ENCODE measurements around the gene ABCD1. TPM values are rescaled to one million over a fixed set of nuclear protein-coding genes. Genes with fewer than 3 reads are reported as not detected.

The ABCD1 gene
- total and polyA plus RNA-seq, 4 donors = 5.7 to 19.7 (median 10.3) TPM

- H3K27ac ChIP-seq (ENCODE audit: low read depth in 1 of 2, low read length in 1 of 2) = no peak overlapping the region
- no peak for ATAC-seq (ENCODE audit: insufficient read depth, low FRiP score)
- H3K27me3 ChIP-seq (ENCODE audit: control insufficient read depth in 3 of 3, insufficient read depth in 3 of 3, low read length in 2 of 3) = no peaks in the 10 kb centered on the region
- H3K36me3 ChIP-seq (ENCODE audit: control insufficient read depth in 4 of 4, insufficient read depth in 4 of 4, low read length in 4 of 4) = peaks cover 0 to 8% (median 1%) of the 10 kb centered on the region in 4 donors
- no peak for DNase-seq
- H3K4me1 ChIP-seq (ENCODE audit: control insufficient read depth in 5 of 5, insufficient read depth in 5 of 5, low read length in 5 of 5) = peaks cover 0 to 14% (median 8%) of the 10 kb centered on the region in 5 donors
- 87 to 93% methylated on average over 6 of the region's 6 CpGs for WGBS, 2 donors
- no peak for TF ChIP-seq CTCF (IDR thresholded peaks at IDR 0.05; ENCODE audit: control extremely low read depth, extremely low read depth)
- H3K9me3 ChIP-seq (ENCODE audit: control insufficient read depth in 4 of 4, insufficient read depth in 3 of 4, low read length in 3 of 4) = peaks cover 0 to 34% (median 0%) of the 10 kb centered on the region in 4 donors
- H3K4me3 ChIP-seq = no peak overlapping the region
- H3K9ac ChIP-seq (ENCODE audit: insufficient read depth in 1 of 2, low read length in 2 of 2) = no peak overlapping the region
Measured at GRCh38 chrX:153792368-153792767, 67.7 kb downstream of the ABCD1 start.

- Histone ChIP-seq H3K27me3 (ENCODE audit: control insufficient read depth in 3 of 3, insufficient read depth in 3 of 3, low read length in 2 of 3) (no peaks in the 10 kb centered on the region), H3K36me3 (ENCODE audit: control insufficient read depth in 4 of 4, insufficient read depth in 4 of 4, low read length in 4 of 4) (peaks cover 0 to 7% (median 1%) of the 10 kb centered on the region in 4 donors), H3K4me3 (peak overlapping the region; percentile 63), H3K9me3 (ENCODE audit: control insufficient read depth in 4 of 4, insufficient read depth in 3 of 4, low read length in 3 of 4) (peaks cover 0 to 42% (median 0%) of the 10 kb centered on the region in 4 donors), H3K27ac (ENCODE audit: low read depth in 1 of 2, low read length in 1 of 2) (peak overlapping the region; percentile 93 to 96), H3K9ac (ENCODE audit: insufficient read depth in 1 of 2, low read length in 2 of 2) (peak overlapping the region; percentile 16 to 34), H3K4me1 (ENCODE audit: control insufficient read depth in 5 of 5, insufficient read depth in 5 of 5, low read length in 5 of 5) (peaks cover 0 to 14% (median 8%) of the 10 kb centered on the region in 5 donors)
- 24 to 40% methylated on average over 7 of the region's 7 CpGs for whole genome bisulfite sequencing, 2 donors
- DNase-seq (no peak), ATAC-seq (ENCODE audit: insufficient read depth, low FRiP score) (no peak)
- no peak for TF ChIP-seq CTCF (IDR thresholded peaks at IDR 0.05; ENCODE audit: control extremely low read depth, extremely low read depth)
Measured at GRCh38 chrX:153793291-153793690, 68.6 kb downstream of the ABCD1 start.

Other genes starting within 250 kb of the ABCD1 start
- 100 to 1,000 TPM in 1 of 2 donors, 10 to 100 TPM in 1; 77.9 to 161 TPM for gene BGN, start 229.9 kb upstream of the ABCD1 start, total RNA-seq
- gene BGN, start 229.9 kb upstream of the ABCD1 start, polyA plus RNA-seq = 100 to 1,000 TPM; 104 to 148 TPM
- under 1 TPM; 0.21 to 0.54 TPM for gene ATP2B3, start 207.2 kb upstream of the ABCD1 start, total RNA-seq
- gene ATP2B3, start 207.2 kb upstream of the ABCD1 start, polyA plus RNA-seq = not detected
- gene CCNQ, start 125.7 kb upstream of the ABCD1 start, total RNA-seq = 10 to 100 TPM; 14.2 to 20.2 TPM
- gene CCNQ, start 125.7 kb upstream of the ABCD1 start, polyA plus RNA-seq = 10 to 100 TPM; 29.6 to 46.4 TPM
- under 1 TPM; 0.28 to 0.55 TPM for gene DUSP9, start 77.7 kb upstream of the ABCD1 start, total RNA-seq
- under 1 TPM; 0.10 to 0.17 TPM for gene DUSP9, start 77.7 kb upstream of the ABCD1 start, polyA plus RNA-seq
- under 1 TPM; 0.67 to 0.77 TPM for gene PNCK, start 51.0 kb upstream of the ABCD1 start, total RNA-seq
- under 1 TPM; 0.44 to 0.67 TPM for gene PNCK, start 51.0 kb upstream of the ABCD1 start, polyA plus RNA-seq
- gene SLC6A8, start 36.9 kb upstream of the ABCD1 start, total RNA-seq = 10 to 100 TPM in 1 of 2 donors, 1 to 10 TPM in 1; 9.6 to 21.5 TPM
- 10 to 100 TPM in 1 of 2 donors, 1 to 10 TPM in 1; 5.3 to 10.2 TPM for gene SLC6A8, start 36.9 kb upstream of the ABCD1 start, polyA plus RNA-seq
- 100 to 1,000 TPM in 1 of 2 donors, 10 to 100 TPM in 1; 76.8 to 233 TPM for gene BCAP31, start 469 bp upstream of the ABCD1 start, total RNA-seq
- gene BCAP31, start 469 bp upstream of the ABCD1 start, polyA plus RNA-seq = 100 to 1,000 TPM; 180 to 283 TPM
- 1 to 10 TPM; 1.0 to 2.6 TPM for gene PLXNB3, start 39.4 kb downstream of the ABCD1 start, total RNA-seq
- 1 to 10 TPM; 1.2 to 1.7 TPM for gene PLXNB3, start 39.4 kb downstream of the ABCD1 start, polyA plus RNA-seq
- under 1 TPM; 0.15 to 0.23 TPM for gene SRPK3, start 56.2 kb downstream of the ABCD1 start, total RNA-seq
- under 1 TPM; 0.04 to 0.14 TPM for gene SRPK3, start 56.2 kb downstream of the ABCD1 start, polyA plus RNA-seq
- 10 to 100 TPM; 30.4 to 58.5 TPM for gene IDH3G, start 69.5 kb downstream of the ABCD1 start, total RNA-seq
- 10 to 100 TPM; 51.0 to 65.5 TPM for gene IDH3G, start 69.5 kb downstream of the ABCD1 start, polyA plus RNA-seq
- 100 to 1,000 TPM in 1 of 2 donors, 10 to 100 TPM in 1; 84.2 to 413 TPM for gene SSR4, start 69.8 kb downstream of the ABCD1 start, total RNA-seq
- gene SSR4, start 69.8 kb downstream of the ABCD1 start, polyA plus RNA-seq = 1,000 to 10,000 TPM in 1 of 2 donors, 100 to 1,000 TPM in 1; 721 to 1,008 TPM
- 1 to 10 TPM; 3.6 to 8.1 TPM for gene PDZD4, start 105.7 kb downstream of the ABCD1 start, total RNA-seq
- gene PDZD4, start 105.7 kb downstream of the ABCD1 start, polyA plus RNA-seq = 1 to 10 TPM; 2.3 to 3.9 TPM
- gene L1CAM, start 161.3 kb downstream of the ABCD1 start, total RNA-seq = under 1 TPM; 0.74 to 0.83 TPM
- gene L1CAM, start 161.3 kb downstream of the ABCD1 start, polyA plus RNA-seq = under 1 TPM; 0.19 to 0.20 TPM
- 1 to 10 TPM in 1 of 2 donors, under 1 TPM in 1; 0.98 to 2.5 TPM for gene AVPR2, start 179.8 kb downstream of the ABCD1 start, total RNA-seq
- gene AVPR2, start 179.8 kb downstream of the ABCD1 start, polyA plus RNA-seq = under 1 TPM; 0.51 to 0.70 TPM
- 10 to 100 TPM; 34.2 to 85.4 TPM for gene ARHGAP4, start 201.4 kb downstream of the ABCD1 start, total RNA-seq
- 100 to 1,000 TPM in 1 of 2 donors, 10 to 100 TPM in 1; 75.3 to 114 TPM for gene ARHGAP4, start 201.4 kb downstream of the ABCD1 start, polyA plus RNA-seq
- 10 to 100 TPM; 33.1 to 92.0 TPM for gene NAA10, start 210.2 kb downstream of the ABCD1 start, total RNA-seq
- 100 to 1,000 TPM; 117 to 146 TPM for gene NAA10, start 210.2 kb downstream of the ABCD1 start, polyA plus RNA-seq
- gene RENBP, start 219.8 kb downstream of the ABCD1 start, total RNA-seq = 10 to 100 TPM; 16.6 to 53.5 TPM
- gene RENBP, start 219.8 kb downstream of the ABCD1 start, polyA plus RNA-seq = 10 to 100 TPM; 70.4 to 90.8 TPM
- 10 to 100 TPM; 25.3 to 59.4 TPM for gene HCFC1, start 247.0 kb downstream of the ABCD1 start, total RNA-seq
- 10 to 100 TPM; 10.7 to 22.9 TPM for gene HCFC1, start 247.0 kb downstream of the ABCD1 start, polyA plus RNA-seq
- 10 to 100 TPM in 1 of 2 donors, 1 to 10 TPM in 1; 1.8 to 11.4 TPM for gene TMEM187, start 247.9 kb downstream of the ABCD1 start, total RNA-seq
- gene TMEM187, start 247.9 kb downstream of the ABCD1 start, polyA plus RNA-seq = 1 to 10 TPM; 3.1 to 8.6 TPM

Data from lung (tissue), 12 donors.